Effector memory CD4-positive, alpha-beta T cell (primary cell): ENCODE data around the gene MICAL2.

Source experiments
- DNase-seq, 3 donors: peaks; one replicate each; pipeline ENCODE4 v3.0.0-alpha.2; 2020
- H3K27ac ChIP-seq: 2 replicates; pipeline ENCODE4 v1.7.0; 2013; ENCODE audit warnings: mild to moderate bottlenecking, low read length, moderate library complexity; ENCODE audit not compliant: insufficient read depth, poor library complexity, severe bottlenecking
- H3K27me3 ChIP-seq: replicated peaks from 2 replicates; pipeline ENCODE4 v1.7.0; 2013; ENCODE audit warnings: mild to moderate bottlenecking, low read length; ENCODE audit not compliant: insufficient read depth, control insufficient read depth, poor library complexity, severe bottlenecking
- H3K36me3 ChIP-seq: 2 replicates; pipeline ENCODE4 v1.7.0; 2013; ENCODE audit warnings: mild to moderate bottlenecking, low read length, moderate library complexity; ENCODE audit not compliant: control insufficient read depth, insufficient read depth
- H3K4me1 ChIP-seq: 2 replicates; pipeline ENCODE4 v1.7.0; 2013; ENCODE audit warnings: low read length, mild to moderate bottlenecking; ENCODE audit not compliant: control insufficient read depth, insufficient read depth, poor library complexity, severe bottlenecking
- H3K4me3 ChIP-seq: 2 replicates; pipeline ENCODE4 v1.7.0; 2013; ENCODE audit warnings: low read length, low read depth, mild to moderate bottlenecking; ENCODE audit not compliant: insufficient read depth, poor library complexity, severe bottlenecking
- H3K9me3 ChIP-seq: 2 replicates; pipeline ENCODE4 v1.7.0; 2013; ENCODE audit warnings: mild to moderate bottlenecking, low read length, moderate library complexity; ENCODE audit not compliant: control insufficient read depth

Gene MICAL2

DNA sequence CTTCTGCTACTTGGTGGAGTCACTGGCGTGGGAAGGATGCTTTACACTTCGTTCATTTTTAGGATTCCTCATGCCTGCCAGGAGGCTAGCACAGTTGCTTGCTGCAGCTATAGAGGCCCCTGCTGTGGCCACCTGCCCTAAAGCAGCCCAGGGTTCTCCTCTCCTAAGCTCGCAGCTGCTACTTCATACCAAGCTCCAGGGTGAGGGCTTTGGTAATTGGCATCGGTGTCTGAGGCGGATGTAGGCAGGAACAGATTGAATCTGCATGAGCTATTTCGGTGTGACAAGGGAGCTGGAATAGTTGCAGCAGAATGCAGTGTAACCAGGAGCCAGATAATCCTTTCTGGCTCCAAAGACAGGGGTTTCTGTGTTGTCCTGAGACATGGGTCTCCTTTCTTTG, 133.1 kb downstream of the MICAL2 start:
- DNase-seq = no peak
- H3K36me3 ChIP-seq = peaks cover 37% of the 10 kb centered on the region
- no peaks in the 10 kb centered on the region for H3K9me3 ChIP-seq
- H3K27ac ChIP-seq = no peak overlapping the region
- no peak overlapping the region for H3K4me3 ChIP-seq
- H3K4me1 ChIP-seq = peaks cover 6% of the 10 kb centered on the region
- H3K27me3 ChIP-seq = no peaks in the 10 kb centered on the region

DNA sequence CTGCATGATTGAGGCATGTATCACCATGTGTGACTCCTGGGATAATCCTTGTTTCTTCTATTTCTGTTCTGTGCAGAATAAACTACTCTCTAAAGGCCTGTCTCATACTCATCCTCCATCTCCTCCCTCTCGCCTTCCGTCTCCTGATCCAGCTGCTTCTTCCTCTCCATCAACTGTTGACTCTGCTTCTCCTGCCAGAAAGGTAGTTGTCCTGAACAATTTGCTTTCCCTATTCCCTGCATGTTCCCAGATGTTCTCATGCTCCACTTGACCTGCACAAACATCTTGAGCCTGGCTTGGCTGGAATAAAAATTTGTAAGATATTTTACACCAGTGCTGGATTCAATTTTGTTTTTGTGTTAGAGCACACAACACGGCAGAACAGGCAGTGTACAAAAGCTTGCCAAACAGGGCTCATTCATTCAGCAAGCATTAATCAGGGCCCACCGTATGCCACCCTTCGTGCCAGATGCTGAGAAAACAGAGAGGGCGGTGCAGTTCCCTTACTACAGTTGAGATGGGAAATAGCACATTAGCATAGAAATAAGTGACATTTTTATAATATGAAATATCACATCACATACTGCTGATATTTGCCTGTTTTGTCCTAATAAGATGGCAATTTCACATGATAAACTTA, 133.6 kb downstream of the MICAL2 start:
- Histone ChIP-seq H3K27ac (no peak overlapping the region), H3K36me3 (peaks cover 40% of the 10 kb centered on the region), H3K4me3 (no peak overlapping the region), H3K4me1 (peaks cover 6% of the 10 kb centered on the region), H3K27me3 (no peaks in the 10 kb centered on the region), H3K9me3 (no peaks in the 10 kb centered on the region)
- DNase-seq = no peak

DNA sequence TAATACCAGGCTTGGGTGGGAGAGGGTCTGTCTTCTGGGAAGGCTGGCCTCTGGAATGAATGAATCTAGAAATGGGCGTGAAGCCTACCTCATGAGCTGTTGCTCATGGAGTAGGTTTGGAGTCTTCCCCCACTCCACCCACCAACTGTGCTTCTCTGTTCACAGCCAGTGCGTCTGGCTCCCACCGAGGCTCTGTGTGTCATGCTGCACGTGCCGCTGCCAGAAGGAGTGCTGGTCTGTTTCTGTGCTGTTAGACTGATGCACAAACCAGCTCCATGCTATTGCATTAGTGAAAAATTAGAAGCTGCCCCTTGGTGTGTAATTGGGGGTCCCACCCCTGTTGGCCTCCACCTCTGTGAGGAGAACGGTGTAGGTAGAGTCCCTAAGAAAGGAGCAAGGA, 134.7 kb downstream of the MICAL2 start:
- H3K4me3 ChIP-seq = no peak overlapping the region
- peaks cover 6% of the 10 kb centered on the region for H3K4me1 ChIP-seq
- H3K27me3 ChIP-seq = no peaks in the 10 kb centered on the region
- H3K27ac ChIP-seq = no peak overlapping the region
- peaks cover 42% of the 10 kb centered on the region for H3K36me3 ChIP-seq
- no peaks in the 10 kb centered on the region for H3K9me3 ChIP-seq
- DNase-seq = no peak

DNA sequence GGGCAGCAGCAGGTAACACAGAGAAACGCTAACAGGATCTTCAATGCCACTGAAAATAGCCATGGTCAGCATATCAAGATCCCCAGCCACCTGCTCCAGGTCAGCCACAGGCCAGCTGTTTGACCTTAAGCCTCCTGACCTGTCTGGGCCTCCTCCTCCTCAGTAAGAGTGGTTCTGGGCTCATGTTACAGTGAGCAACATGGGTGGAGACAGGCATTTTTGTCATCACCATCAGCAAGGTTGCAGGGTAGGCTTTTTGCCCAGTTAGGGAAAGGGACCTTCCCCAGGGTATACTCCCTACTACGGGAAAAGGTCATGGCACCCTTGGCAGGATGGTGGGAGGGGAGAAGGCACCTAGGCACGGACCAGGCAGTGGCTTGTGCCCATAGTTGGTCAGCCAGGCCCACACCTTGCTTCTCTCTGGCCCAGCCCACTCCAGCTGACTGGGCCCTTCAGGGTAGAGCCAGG, 135.2 kb downstream of the MICAL2 start:
- H3K27ac ChIP-seq = no peak overlapping the region
- no peaks in the 10 kb centered on the region for H3K9me3 ChIP-seq
- peaks cover 6% of the 10 kb centered on the region for H3K4me1 ChIP-seq
- H3K27me3 ChIP-seq = no peaks in the 10 kb centered on the region
- peaks cover 37% of the 10 kb centered on the region for H3K36me3 ChIP-seq
- DNase-seq = no peak
- H3K4me3 ChIP-seq = no peak overlapping the region

DNA sequence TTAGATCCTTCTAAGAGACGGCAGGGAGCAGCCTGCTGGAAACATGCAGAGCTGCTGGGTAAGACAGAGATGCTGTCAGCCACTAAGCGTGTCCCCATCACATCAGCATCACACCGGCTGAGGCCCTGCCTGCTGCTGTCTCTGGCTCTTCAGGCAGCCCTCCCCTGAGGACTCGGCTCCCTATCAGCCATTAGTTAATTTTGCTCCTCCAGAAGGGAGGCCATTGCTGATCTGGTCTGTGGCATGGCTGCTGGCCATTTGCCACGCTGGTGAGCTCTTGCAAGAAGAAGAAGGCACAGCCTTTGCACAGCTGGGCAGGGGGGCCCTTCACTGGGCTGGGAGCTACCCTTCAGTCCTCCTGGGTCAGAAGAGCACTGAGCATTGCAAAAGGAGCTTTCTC, 135.8 kb downstream of the MICAL2 start:
- Histone ChIP-seq H3K27me3 (no peaks in the 10 kb centered on the region), H3K36me3 (peaks cover 31% of the 10 kb centered on the region), H3K4me1 (peaks cover 6% of the 10 kb centered on the region), H3K9me3 (no peaks in the 10 kb centered on the region), H3K4me3 (no peak overlapping the region), H3K27ac (no peak overlapping the region)
- no peak for DNase-seq

DNA sequence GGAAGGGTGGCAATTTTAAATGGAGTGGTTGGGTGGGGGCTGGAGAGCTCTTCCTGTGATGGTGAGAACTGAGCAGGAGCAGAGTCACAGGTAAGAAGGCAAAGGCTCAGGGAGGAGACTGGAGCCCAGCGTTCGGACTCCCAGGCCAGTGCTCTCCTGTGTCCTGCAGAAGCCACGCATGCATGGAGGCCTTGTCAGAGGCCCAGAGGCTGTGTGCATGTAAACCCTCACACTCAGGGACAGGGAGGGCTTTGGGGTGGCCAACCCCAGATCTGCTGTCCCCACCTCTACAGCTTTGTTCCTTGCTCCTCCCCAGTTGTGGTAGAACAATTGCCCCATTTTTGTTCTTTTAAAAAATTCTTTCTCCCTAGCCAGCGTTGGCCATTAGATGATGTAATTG, 136.6 kb downstream of the MICAL2 start:
- Histone ChIP-seq H3K27me3 (no peaks in the 10 kb centered on the region), H3K27ac (no peak overlapping the region), H3K4me3 (no peak overlapping the region), H3K4me1 (peaks cover 6% of the 10 kb centered on the region), H3K9me3 (no peaks in the 10 kb centered on the region), H3K36me3 (peaks cover 28% of the 10 kb centered on the region)
- DNase-seq = no peak

DNA sequence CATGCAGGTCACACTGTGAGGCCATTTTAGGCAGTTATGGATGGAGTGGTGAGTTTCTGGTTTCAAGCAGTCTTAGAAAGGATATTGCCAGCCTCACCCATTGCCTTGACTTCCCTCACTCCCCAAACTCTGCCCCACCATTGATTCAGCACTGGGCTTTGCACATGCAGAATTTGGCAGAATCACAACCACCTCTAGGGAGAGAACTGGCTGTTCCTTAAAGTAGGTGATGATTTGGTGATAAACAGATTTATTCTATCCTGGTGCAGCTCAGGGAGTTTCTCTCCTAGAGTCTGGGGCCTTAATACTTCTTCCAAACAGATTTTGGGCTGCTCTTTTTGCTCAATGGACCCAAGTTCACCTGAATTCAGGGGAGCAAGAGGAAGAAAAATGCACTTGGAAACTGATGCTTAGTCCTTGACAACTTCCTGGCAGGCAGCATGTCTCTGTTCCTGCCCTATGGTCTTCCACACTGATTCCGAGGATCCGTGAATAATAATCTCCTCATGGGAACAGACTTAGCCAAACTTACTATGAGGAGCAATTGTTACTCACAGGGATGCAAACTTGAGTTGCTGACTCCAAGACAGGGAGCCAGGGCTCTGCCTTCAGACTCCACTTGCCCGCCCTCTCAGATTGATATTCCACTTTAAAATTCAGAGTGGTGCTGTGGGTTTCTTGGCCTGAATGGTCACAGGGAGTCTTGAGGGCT, 137.3 kb downstream of the MICAL2 start:
- Histone ChIP-seq H3K4me1 (no peaks in the 10 kb centered on the region), H3K4me3 (no peak overlapping the region), H3K27ac (no peak overlapping the region), H3K9me3 (no peaks in the 10 kb centered on the region), H3K27me3 (no peaks in the 10 kb centered on the region), H3K36me3 (peaks cover 35% of the 10 kb centered on the region)
- no peak for DNase-seq

DNA sequence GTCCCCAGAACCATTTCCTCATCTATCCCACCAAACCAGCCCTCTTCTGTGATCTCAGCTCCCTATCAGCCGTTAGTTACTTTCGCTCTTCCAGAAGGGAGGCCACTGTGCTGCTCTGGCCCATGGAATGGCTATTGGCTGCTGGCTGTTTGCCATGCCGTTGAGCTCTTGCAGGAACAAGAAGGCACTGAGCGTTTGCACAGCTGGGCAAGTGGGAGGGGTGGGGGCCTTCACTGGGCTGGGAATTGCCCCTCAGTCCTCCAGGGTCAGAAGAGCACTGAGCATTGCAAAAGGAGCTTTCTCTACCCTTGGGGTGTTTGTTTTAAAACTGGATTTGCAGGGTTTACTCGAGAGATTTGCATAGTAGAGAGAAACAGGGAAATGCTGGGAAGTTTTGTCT, 137.9 kb downstream of the MICAL2 start:
- Histone ChIP-seq H3K4me3 (no peak overlapping the region), H3K27ac (no peak overlapping the region), H3K4me1 (no peaks in the 10 kb centered on the region), H3K36me3 (peaks cover 38% of the 10 kb centered on the region), H3K27me3 (no peaks in the 10 kb centered on the region), H3K9me3 (no peaks in the 10 kb centered on the region)
- DNase-seq = no peak

DNA sequence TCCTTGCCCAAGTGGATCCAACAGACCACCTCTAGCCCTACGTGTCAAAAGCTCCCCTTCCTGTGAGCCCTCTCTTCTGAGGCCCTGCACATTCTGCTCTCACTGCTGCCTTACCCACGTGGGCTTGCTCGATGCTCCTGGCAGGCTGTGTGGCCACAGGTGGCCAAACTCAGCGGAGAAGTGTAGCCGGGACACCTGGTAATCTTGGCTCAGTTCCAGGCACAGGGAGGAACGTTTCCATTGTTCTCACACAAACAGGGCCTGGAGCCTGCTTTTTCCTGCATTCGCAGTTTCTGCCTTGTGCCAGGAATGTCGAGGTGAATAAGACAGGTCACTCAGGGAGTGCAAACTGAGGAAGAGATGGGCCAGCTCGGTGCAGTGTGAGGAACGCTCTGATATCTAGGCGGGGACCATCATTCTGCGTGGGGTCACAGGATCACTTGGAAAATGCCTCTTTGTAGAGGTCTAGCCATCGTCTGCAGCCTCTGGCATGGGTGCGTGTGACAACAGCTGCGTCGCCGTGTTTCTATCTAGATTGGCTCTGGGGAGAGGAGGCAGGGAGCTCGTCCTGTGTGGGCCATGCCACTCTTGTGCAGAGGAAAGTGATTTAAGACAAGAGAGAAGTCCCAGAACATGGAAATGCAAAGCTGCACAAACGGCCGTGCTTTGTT, 139.3 kb downstream of the MICAL2 start:
- H3K9me3 ChIP-seq = no peaks in the 10 kb centered on the region
- no peak overlapping the region for H3K27ac ChIP-seq
- peaks cover 34% of the 10 kb centered on the region for H3K36me3 ChIP-seq
- no peak for DNase-seq
- no peaks in the 10 kb centered on the region for H3K27me3 ChIP-seq
- H3K4me1 ChIP-seq = no peaks in the 10 kb centered on the region
- no peak overlapping the region for H3K4me3 ChIP-seq
